ENCODE data around the gene APOBR.

GRCh38 chr16:28529124-28529523 lies 34.7 kb downstream of the APOBR start:
- TF ChIP-seq CTCF (IDR thresholded peaks at IDR 0.05 in 2 of 3, conservative IDR thresholded peaks at IDR 0.05 in 1 of 3; ENCODE audit: borderline replicate concordance in 1 of 3, insufficient read depth in 1 of 3, low read depth in 2 of 3, low read length in 2 of 3) = no peak
- TF ChIP-seq EZH2phosphoT487 (IDR thresholded peaks at IDR 0.05; ENCODE audit: borderline replicate concordance) = no peak
